ENCODE measurements around the gene TNFSF10. TPM values are rescaled to one million over a fixed set of nuclear protein-coding genes. Genes with fewer than 3 reads are reported as not detected.

TNFSF10 gene
- total RNA-seq, 1 donor from 2014 or later, result not detected

- no peak for DNase-seq (ENCODE audit: low spot score)
- Mint-ChIP-seq H3K9me3 (ENCODE audit: low read depth) (peaks cover 10% of the 10 kb centered on the region), H3K36me3 (ENCODE audit: low read depth) (no peaks in the 10 kb centered on the region), H3K27ac (ENCODE audit: unreplicated experiment) (no peak overlapping the region), H3K27me3 (ENCODE audit: low read depth) (no peaks in the 10 kb centered on the region), H3K4me3 (ENCODE audit: unreplicated experiment) (no peak overlapping the region), H3K4me1 (ENCODE audit: low read depth) (peaks cover 5% of the 10 kb centered on the region)
- no peak for TF ChIP-seq CTCF (IDR thresholded peaks at IDR 0.05)
Measured at GRCh38 chr3:172538368-172539151, 15.3 kb upstream of the TNFSF10 start.

GRCh38 chr3:172537507-172538158 lies 14.4 kb upstream of the TNFSF10 start:
- TF ChIP-seq CTCF (IDR thresholded peaks at IDR 0.05), result no peak
- Mint-ChIP-seq H3K9me3 (ENCODE audit: low read depth) (peaks cover 10% of the 10 kb centered on the region), H3K27ac (ENCODE audit: unreplicated experiment) (no peak overlapping the region), H3K4me3 (ENCODE audit: unreplicated experiment) (no peak overlapping the region), H3K27me3 (ENCODE audit: low read depth) (peaks cover 2% of the 10 kb centered on the region), H3K4me1 (ENCODE audit: low read depth) (peaks cover 5% of the 10 kb centered on the region), H3K36me3 (ENCODE audit: low read depth) (no peaks in the 10 kb centered on the region)
- no peak for DNase-seq (ENCODE audit: low spot score)

- peaks cover 4% of the 10 kb centered on the region for H3K4me1 Mint-ChIP-seq (ENCODE audit: low read depth)
- DNase-seq (ENCODE audit: low spot score), result no peak
- H3K9me3 Mint-ChIP-seq (ENCODE audit: low read depth), result peaks cover 10% of the 10 kb centered on the region
- no peak overlapping the region for H3K27ac Mint-ChIP-seq (ENCODE audit: unreplicated experiment)
- H3K27me3 Mint-ChIP-seq (ENCODE audit: low read depth), result peaks cover 4% of the 10 kb centered on the region
- TF ChIP-seq CTCF (IDR thresholded peaks at IDR 0.05), result no peak
- H3K36me3 Mint-ChIP-seq (ENCODE audit: low read depth), result no peaks in the 10 kb centered on the region
- no peak overlapping the region for H3K4me3 Mint-ChIP-seq (ENCODE audit: unreplicated experiment)
Measured at GRCh38 chr3:172536993-172537419, 13.8 kb upstream of the TNFSF10 start.

DNA sequence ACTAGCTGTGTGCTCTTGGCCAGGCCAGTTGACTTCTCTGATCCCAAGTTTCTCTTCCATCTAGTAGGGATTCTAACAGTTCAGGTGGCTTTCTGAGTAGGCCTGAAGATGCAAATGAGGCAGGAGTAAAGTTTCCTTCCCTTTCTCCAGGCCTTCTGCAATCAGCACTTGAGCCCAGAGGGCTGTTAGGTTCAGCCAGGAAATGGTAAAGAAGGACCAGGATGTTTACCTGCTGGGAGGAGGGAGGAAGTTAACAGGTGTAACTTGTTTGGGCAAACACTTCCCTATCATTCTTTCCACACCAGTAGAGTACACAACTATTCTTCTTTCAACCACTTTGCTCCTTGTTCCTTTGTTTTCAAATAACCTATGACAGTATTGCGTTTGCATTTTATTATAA lies 13.3 kb upstream of the TNFSF10 start:
- Mint-ChIP-seq H3K36me3 (ENCODE audit: low read depth) (no peaks in the 10 kb centered on the region), H3K4me3 (ENCODE audit: unreplicated experiment) (no peak overlapping the region), H3K4me1 (ENCODE audit: low read depth) (no peaks in the 10 kb centered on the region), H3K9me3 (ENCODE audit: low read depth) (peaks cover 10% of the 10 kb centered on the region), H3K27ac (ENCODE audit: unreplicated experiment) (no peak overlapping the region), H3K27me3 (ENCODE audit: low read depth) (peaks cover 4% of the 10 kb centered on the region)
- no peak for TF ChIP-seq CTCF (IDR thresholded peaks at IDR 0.05)
- no peak for DNase-seq (ENCODE audit: low spot score)

DNA sequence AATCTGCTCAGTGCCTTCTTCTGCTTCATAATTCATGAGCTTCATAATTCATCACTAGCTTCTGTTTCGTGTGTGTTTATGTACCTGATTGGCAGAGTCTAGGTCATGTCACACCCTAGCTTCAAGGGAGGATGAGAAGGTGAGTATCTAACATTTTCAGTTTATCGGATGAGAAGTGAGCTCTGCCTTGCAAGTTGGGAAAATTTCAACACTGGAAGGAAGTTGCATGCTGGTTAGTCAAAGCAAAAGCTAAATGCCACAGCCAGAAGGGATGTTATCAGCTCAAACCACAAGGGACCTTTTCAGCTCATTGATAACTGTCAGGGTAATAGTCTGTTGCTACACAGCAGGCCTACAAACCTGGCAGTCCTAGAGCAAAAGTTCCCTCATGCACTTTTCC lies 7.3 kb upstream of the TNFSF10 start:
- Mint-ChIP-seq H3K27me3 (ENCODE audit: low read depth) (peaks cover 8% of the 10 kb centered on the region), H3K27ac (ENCODE audit: unreplicated experiment) (no peak overlapping the region), H3K36me3 (ENCODE audit: low read depth) (no peaks in the 10 kb centered on the region), H3K4me3 (ENCODE audit: unreplicated experiment) (no peak overlapping the region), H3K4me1 (ENCODE audit: low read depth) (no peaks in the 10 kb centered on the region), H3K9me3 (ENCODE audit: low read depth) (peaks cover 2% of the 10 kb centered on the region)
- TF ChIP-seq CTCF (IDR thresholded peaks at IDR 0.05), result no peak
- DNase-seq (ENCODE audit: low spot score), result no peak
